ENCODE measurements around the gene CXCL5.
"Not testable (repeated sequence)": the region's sequence is repeated elsewhere in the genome, so short reads cannot be mapped to it uniquely, and the experiment has no call there.

Gene CXCL5

GRCh38 chr4:73959041-73959440 is 39.4 kb downstream of the CXCL5 start:
- not testable (repeated sequence) for H3K4me1 ChIP-seq (ENCODE audit: control insufficient read depth in 1 of 2, insufficient read depth in 2 of 2, low read length in 2 of 2); H3K27me3 ChIP-seq (ENCODE audit: control insufficient read depth in 1 of 2, insufficient read depth in 2 of 2, low read length in 2 of 2); H3K36me3 ChIP-seq (ENCODE audit: control insufficient read depth in 1 of 2, insufficient read depth in 2 of 2, low read length in 2 of 2); H3K27ac ChIP-seq (ENCODE audit: low read depth, low read length); H3K9me3 ChIP-seq (ENCODE audit: control insufficient read depth in 1 of 2, low read length in 2 of 2); H3K9ac ChIP-seq (ENCODE audit: low read depth in 1 of 2, low read length in 2 of 2); H3K4me3 ChIP-seq (ENCODE audit: low read depth in 1 of 2, low read length in 2 of 2)

DNA sequence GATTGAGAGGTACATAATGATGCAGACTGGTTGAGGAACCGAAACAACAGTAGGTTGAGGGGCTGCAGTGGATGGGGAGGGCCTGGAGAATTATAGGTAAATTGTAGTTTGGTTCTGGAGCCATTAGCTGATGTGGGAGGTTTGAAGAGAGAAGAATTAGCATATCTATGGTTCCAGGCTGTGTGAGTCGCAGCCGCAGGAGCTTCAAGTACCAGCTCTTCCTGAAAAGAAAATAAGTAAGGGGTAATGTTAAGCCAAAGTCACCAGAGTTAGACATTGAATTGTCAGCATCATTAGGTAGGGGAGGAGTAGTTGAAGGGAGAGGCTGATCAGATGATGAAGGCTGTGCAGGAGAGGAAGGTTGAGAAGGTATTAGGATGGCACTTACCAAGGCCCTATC is 46.1 kb downstream of the CXCL5 start:
- peaks cover 16% of the 10 kb centered on the region in 2 donors for H3K4me1 ChIP-seq (ENCODE audit: control insufficient read depth in 1 of 2, insufficient read depth in 2 of 2, low read length in 2 of 2)
- no peak overlapping the region for H3K9ac ChIP-seq (ENCODE audit: low read depth in 1 of 2, low read length in 2 of 2)
- H3K36me3 ChIP-seq (ENCODE audit: control insufficient read depth in 1 of 2, insufficient read depth in 2 of 2, low read length in 2 of 2) = no peaks in the 10 kb centered on the region
- H3K27me3 ChIP-seq (ENCODE audit: control insufficient read depth in 1 of 2, insufficient read depth in 2 of 2, low read length in 2 of 2) = no peaks in the 10 kb centered on the region
- no peak overlapping the region for H3K27ac ChIP-seq (ENCODE audit: low read depth, low read length)
- no peak overlapping the region for H3K4me3 ChIP-seq (ENCODE audit: low read depth in 1 of 2, low read length in 2 of 2)
- no peaks in the 10 kb centered on the region for H3K9me3 ChIP-seq (ENCODE audit: control insufficient read depth in 1 of 2, low read length in 2 of 2)

GRCh38 chr4:73950376-73950920 is 48.0 kb downstream of the CXCL5 start:
- H3K9ac ChIP-seq (ENCODE audit: low read depth in 1 of 2, low read length in 2 of 2); H3K9me3 ChIP-seq (ENCODE audit: control insufficient read depth in 1 of 2, low read length in 2 of 2); H3K27me3 ChIP-seq (ENCODE audit: control insufficient read depth in 1 of 2, insufficient read depth in 2 of 2, low read length in 2 of 2); H3K36me3 ChIP-seq (ENCODE audit: control insufficient read depth in 1 of 2, insufficient read depth in 2 of 2, low read length in 2 of 2); H3K27ac ChIP-seq (ENCODE audit: low read depth, low read length); H3K4me3 ChIP-seq (ENCODE audit: low read depth in 1 of 2, low read length in 2 of 2): not testable (repeated sequence)
- H3K4me1 ChIP-seq (ENCODE audit: control insufficient read depth in 1 of 2, insufficient read depth in 2 of 2, low read length in 2 of 2) = peaks cover 18 to 19% of the 10 kb centered on the region in 2 donors

DNA sequence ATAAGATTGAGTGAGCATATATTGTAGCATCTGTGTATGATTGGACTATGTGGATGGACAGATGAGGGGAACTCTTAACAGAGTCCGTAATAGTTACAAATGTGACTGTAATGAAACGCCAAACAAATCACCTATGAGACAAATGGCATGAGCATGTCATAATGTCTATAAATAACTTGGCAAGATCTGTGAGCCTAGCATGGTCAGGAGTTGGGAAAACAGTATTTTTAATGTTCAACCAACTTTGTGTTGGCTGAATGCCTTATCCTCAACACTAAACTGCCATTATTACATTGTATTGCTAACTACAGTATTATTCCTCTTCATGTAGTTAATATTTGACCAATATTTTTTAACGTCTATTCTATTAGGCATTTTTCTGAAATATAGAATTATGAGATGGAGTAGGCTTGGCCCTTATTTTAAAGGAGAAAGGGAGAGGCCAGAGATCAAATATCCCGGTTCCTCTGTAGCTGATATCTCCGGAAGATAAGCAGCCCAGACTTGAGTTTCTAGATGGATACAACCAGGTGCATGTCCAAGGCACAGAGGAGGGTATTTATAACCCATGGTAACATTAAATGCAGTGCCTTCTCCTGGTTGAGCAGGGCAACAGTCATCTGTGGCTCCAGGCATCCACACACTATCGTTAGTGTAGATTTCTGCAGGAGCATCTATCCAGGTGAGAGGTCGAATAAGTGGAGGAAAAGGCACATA is 49.3 kb downstream of the CXCL5 start:
- H3K27ac ChIP-seq (ENCODE audit: low read depth, low read length) = no peak overlapping the region
- H3K4me1 ChIP-seq (ENCODE audit: control insufficient read depth in 1 of 2, insufficient read depth in 2 of 2, low read length in 2 of 2) = peaks cover 18 to 23% of the 10 kb centered on the region in 2 donors
- no peaks in the 10 kb centered on the region for H3K9me3 ChIP-seq (ENCODE audit: control insufficient read depth in 1 of 2, low read length in 2 of 2)

DNA sequence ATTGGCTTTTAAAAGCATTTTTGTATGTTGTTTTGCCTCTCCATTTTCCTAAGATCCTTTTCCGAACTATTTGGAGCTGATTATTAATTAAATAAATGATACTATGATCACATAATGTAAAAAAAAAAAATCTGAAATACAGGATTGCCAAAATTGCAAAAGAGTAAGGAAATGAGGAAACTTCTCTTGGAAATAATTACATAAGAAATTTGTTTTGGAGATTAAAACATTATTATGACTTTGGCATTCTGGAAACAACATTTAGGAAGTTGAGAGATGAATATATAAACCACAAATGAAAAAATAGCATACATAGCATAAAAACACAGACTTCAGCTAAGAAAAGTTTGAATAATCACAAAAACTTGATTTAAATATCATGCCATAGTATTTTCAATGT is 50.2 kb downstream of the CXCL5 start:
- Histone ChIP-seq H3K9me3 (ENCODE audit: control insufficient read depth in 1 of 2, low read length in 2 of 2) (no peaks in the 10 kb centered on the region), H3K36me3 (ENCODE audit: control insufficient read depth in 1 of 2, insufficient read depth in 2 of 2, low read length in 2 of 2) (no peaks in the 10 kb centered on the region), H3K4me1 (ENCODE audit: control insufficient read depth in 1 of 2, insufficient read depth in 2 of 2, low read length in 2 of 2) (peaks cover 18 to 23% of the 10 kb centered on the region in 2 donors), H3K9ac (ENCODE audit: low read depth in 1 of 2, low read length in 2 of 2) (no peak overlapping the region), H3K27me3 (ENCODE audit: control insufficient read depth in 1 of 2, insufficient read depth in 2 of 2, low read length in 2 of 2) (peaks cover 3 to 8% of the 10 kb centered on the region in 2 donors), H3K27ac (ENCODE audit: low read depth, low read length) (no peak overlapping the region), H3K4me3 (ENCODE audit: low read depth in 1 of 2, low read length in 2 of 2) (no peak overlapping the region)

More for the DNA sequence above, 49.3 kb downstream of the CXCL5 start:
- no peak overlapping the region for H3K9ac ChIP-seq (ENCODE audit: low read depth in 1 of 2, low read length in 2 of 2)
- peaks cover 3 to 5% of the 10 kb centered on the region in 2 donors for H3K27me3 ChIP-seq (ENCODE audit: control insufficient read depth in 1 of 2, insufficient read depth in 2 of 2, low read length in 2 of 2)
- no peak overlapping the region for H3K4me3 ChIP-seq (ENCODE audit: low read depth in 1 of 2, low read length in 2 of 2)
- H3K36me3 ChIP-seq (ENCODE audit: control insufficient read depth in 1 of 2, insufficient read depth in 2 of 2, low read length in 2 of 2) = no peaks in the 10 kb centered on the region

DNA sequence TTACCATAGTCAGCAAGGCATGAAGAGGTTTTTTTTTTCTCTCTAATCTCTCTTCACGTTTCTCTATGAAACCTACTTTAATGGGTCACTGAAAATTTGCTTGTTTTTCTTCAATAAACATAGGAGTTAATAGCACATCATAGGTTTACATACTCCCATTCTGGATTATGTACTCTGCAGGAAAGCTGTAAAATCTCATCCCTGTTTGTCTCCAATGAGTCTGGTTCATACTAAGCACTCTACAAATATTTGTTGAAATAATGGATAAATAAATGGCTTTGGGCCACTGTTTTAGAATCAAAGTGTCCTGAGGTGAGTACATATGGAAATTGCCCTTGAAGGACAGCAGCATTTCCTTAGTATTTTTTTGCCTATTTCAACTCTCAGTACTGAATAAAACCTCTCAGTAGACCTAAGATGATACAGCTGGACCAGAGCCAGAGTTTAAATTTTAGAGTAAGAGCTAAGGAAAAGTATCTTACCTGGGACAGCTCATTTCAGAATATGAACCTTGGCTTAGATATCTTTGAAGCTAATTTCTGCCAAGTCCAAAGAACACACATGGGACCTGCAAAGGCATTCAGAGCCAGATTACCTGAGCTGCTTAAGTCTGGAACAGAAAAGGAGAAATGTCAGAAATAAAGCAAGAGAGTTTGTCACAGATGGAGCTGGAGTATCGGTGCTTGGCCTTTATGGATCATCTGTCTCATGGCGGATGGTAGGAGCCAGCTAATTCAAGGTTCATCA is 51.1 kb downstream of the CXCL5 start:
- Histone ChIP-seq H3K36me3 (ENCODE audit: control insufficient read depth in 1 of 2, insufficient read depth in 2 of 2, low read length in 2 of 2) (no peaks in the 10 kb centered on the region), H3K27me3 (ENCODE audit: control insufficient read depth in 1 of 2, insufficient read depth in 2 of 2, low read length in 2 of 2) (peaks cover 7 to 10% of the 10 kb centered on the region in 2 donors), H3K4me1 (ENCODE audit: control insufficient read depth in 1 of 2, insufficient read depth in 2 of 2, low read length in 2 of 2) (peaks cover 18 to 23% of the 10 kb centered on the region in 2 donors), H3K4me3 (ENCODE audit: low read depth in 1 of 2, low read length in 2 of 2) (no peak overlapping the region), H3K9ac (ENCODE audit: low read depth in 1 of 2, low read length in 2 of 2) (no peak overlapping the region), H3K9me3 (ENCODE audit: control insufficient read depth in 1 of 2, low read length in 2 of 2) (no peaks in the 10 kb centered on the region), H3K27ac (ENCODE audit: low read depth, low read length) (no peak overlapping the region)

DNA sequence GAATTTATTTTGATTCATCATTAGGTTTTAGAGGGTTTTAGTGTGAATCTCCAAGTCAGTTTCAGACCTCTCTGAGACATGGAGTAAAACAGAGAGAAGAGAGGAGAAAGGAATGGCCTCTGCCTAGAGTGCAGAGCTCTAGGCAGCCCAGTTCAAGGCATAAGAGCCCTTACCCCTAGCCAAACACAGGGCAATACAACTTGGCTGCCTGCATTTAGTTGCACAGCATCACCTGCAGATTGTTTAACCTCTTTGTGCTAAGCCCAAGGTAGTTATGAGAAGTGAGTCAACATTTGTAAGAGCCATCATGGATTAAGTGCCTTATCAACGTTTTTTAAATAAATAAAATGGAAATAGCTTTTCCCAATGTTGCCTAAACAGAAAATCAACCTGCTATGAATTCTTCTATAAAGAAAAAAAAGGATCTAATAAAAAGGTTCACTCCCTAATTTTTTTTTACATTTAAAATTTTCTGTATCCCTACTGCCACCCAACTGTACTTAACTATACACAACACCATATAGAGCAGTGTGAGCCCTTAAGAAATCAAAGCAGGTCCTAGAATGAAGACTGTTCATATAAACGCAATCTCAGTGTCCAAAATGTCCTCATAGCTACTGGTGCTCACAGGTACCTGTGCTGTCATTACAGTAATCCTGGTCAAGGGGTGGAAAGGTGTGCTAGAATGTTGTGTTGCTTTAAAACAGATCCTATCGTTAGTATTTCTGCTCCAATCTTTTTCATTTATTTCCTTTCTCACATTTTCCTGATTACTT is 52.6 kb downstream of the CXCL5 start:
- H3K9ac ChIP-seq (ENCODE audit: low read depth in 1 of 2, low read length in 2 of 2) = no peak overlapping the region
- H3K27me3 ChIP-seq (ENCODE audit: control insufficient read depth in 1 of 2, insufficient read depth in 2 of 2, low read length in 2 of 2) = peaks cover 7 to 10% of the 10 kb centered on the region in 2 donors
- no peaks in the 10 kb centered on the region for H3K36me3 ChIP-seq (ENCODE audit: control insufficient read depth in 1 of 2, insufficient read depth in 2 of 2, low read length in 2 of 2)
- H3K9me3 ChIP-seq (ENCODE audit: control insufficient read depth in 1 of 2, low read length in 2 of 2) = no peaks in the 10 kb centered on the region
- no peak overlapping the region for H3K4me3 ChIP-seq (ENCODE audit: low read depth in 1 of 2, low read length in 2 of 2)
- peaks cover 18 to 23% of the 10 kb centered on the region in 2 donors for H3K4me1 ChIP-seq (ENCODE audit: control insufficient read depth in 1 of 2, insufficient read depth in 2 of 2, low read length in 2 of 2)
- no peak overlapping the region for H3K27ac ChIP-seq (ENCODE audit: low read depth, low read length)
